Nephron progenitor cell (in vitro differentiated cells): Measurements from ENCODE around the gene PACS1.

Experiments used
- DNase-seq: peaks from one replicate; pipeline ENCODE4 v3.0.0; 2021
- H3K27ac Mint-ChIP-seq: 2 replicates; pipeline ENCODE4 v1.8.0; 2021; ENCODE audit warnings: mild to moderate bottlenecking, moderate library complexity, mixed read lengths
- H3K27me3 Mint-ChIP-seq: 2 replicates; pipeline ENCODE4 v1.8.0; 2021; ENCODE audit warnings: mild to moderate bottlenecking, low read depth, mixed read lengths; ENCODE audit not compliant: poor library complexity
- H3K36me3 Mint-ChIP-seq: 2 replicates; pipeline ENCODE4 v1.8.0; 2021; ENCODE audit warnings: low read depth, mixed read lengths
- H3K4me1 Mint-ChIP-seq: 2 replicates; pipeline ENCODE4 v1.8.0; 2021; ENCODE audit warnings: mixed read lengths
- H3K4me3 Mint-ChIP-seq: 2 replicates; pipeline ENCODE4 v1.8.0; 2021; ENCODE audit warnings: mild to moderate bottlenecking, moderate library complexity, mixed read lengths
- H3K9me3 Mint-ChIP-seq: 2 replicates; pipeline ENCODE4 v1.8.0; 2021; ENCODE audit warnings: mild to moderate bottlenecking, moderate library complexity, mixed read lengths
- TF ChIP-seq, protein P1 (sequence below): fragments of 200-600 bp; sonication (generic); IDR thresholded peaks from 2 replicates; pipeline ENCODE4 v1.5.0; 2021; ENCODE audit warnings: antibody characterized with exemption

The PACS1 gene

DNA sequence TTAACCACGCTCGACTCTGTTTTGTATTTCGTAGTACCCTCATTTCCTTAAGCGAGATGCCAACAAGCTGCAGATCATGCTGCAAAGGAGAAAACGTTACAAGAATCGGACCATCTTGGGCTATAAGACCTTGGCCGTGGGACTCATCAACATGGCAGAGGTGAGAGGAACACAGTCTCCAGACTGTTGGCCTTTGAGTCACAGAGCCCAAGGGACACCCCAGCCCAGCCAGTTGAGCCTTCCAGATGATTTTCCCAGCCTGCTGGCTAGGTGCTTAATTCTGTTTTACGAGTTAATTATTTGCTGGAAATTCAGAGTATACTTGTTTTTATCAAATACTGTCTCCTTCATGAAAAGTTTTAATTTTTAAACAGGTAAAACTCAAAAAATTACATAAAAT is 141.0 kb downstream of the PACS1 start:
- H3K36me3 Mint-ChIP-seq = peaks cover 30% of the 10 kb centered on the region
- H3K4me1 Mint-ChIP-seq = peaks cover 5% of the 10 kb centered on the region
- no peak overlapping the region for H3K4me3 Mint-ChIP-seq
- H3K27ac Mint-ChIP-seq = no peak overlapping the region
- no peaks in the 10 kb centered on the region for H3K9me3 Mint-ChIP-seq
- H3K27me3 Mint-ChIP-seq = peaks cover 10% of the 10 kb centered on the region
- DNase-seq = no peak
- TF ChIP-seq, protein P1, sequence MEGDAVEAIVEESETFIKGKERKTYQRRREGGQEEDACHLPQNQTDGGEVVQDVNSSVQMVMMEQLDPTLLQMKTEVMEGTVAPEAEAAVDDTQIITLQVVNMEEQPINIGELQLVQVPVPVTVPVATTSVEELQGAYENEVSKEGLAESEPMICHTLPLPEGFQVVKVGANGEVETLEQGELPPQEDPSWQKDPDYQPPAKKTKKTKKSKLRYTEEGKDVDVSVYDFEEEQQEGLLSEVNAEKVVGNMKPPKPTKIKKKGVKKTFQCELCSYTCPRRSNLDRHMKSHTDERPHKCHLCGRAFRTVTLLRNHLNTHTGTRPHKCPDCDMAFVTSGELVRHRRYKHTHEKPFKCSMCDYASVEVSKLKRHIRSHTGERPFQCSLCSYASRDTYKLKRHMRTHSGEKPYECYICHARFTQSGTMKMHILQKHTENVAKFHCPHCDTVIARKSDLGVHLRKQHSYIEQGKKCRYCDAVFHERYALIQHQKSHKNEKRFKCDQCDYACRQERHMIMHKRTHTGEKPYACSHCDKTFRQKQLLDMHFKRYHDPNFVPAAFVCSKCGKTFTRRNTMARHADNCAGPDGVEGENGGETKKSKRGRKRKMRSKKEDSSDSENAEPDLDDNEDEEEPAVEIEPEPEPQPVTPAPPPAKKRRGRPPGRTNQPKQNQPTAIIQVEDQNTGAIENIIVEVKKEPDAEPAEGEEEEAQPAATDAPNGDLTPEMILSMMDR = no peak

DNA sequence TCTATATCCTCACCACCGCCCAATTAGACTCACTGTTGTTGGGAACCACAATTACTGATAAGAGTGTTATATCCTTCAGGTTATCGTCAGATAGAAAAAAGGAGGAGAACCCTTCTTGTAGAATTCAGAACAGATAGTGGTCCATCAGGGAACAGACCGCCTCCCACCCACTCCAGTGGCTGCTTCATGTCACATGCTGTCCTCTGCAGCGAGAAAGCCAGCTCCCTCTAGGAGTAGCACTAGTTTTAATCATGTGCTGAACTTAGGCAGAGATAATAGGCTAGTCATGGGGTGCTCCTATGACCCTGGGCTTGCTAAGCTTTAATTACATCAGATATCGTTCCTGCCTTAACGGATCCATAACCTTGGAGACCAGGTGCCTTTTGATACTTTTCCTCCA is 146.8 kb downstream of the PACS1 start:
- peaks cover 10% of the 10 kb centered on the region for H3K4me1 Mint-ChIP-seq
- no peak overlapping the region for H3K4me3 Mint-ChIP-seq
- H3K27me3 Mint-ChIP-seq = no peaks in the 10 kb centered on the region
- no peak overlapping the region for H3K27ac Mint-ChIP-seq
- H3K9me3 Mint-ChIP-seq = no peaks in the 10 kb centered on the region
- H3K36me3 Mint-ChIP-seq = peaks cover 35% of the 10 kb centered on the region
- TF ChIP-seq, protein P1 = no peak
- DNase-seq = no peak

DNA sequence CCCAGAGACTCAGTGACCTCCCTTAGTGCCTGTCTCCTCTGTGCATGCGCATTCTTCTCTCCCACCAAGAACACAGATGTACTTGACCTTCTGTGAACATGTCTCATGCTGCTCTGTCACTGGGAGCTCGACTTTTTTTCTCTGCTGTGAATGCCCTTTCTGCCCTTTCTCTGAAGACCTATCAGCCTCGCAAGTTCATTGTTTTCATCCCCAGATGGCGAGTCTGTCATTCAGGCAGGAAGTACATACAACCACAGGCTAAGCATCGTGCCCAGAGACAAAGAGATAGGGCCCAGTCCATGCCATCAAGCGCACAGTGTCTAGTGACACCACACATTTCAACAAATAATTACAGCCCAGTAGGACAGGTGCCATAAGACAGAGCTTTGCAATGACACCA is 148.0 kb downstream of the PACS1 start:
- DNase-seq = no peak
- Mint-ChIP-seq H3K4me3 (no peak overlapping the region), H3K27ac (no peak overlapping the region), H3K9me3 (no peaks in the 10 kb centered on the region), H3K36me3 (peaks cover 34% of the 10 kb centered on the region), H3K27me3 (no peaks in the 10 kb centered on the region), H3K4me1 (peaks cover 18% of the 10 kb centered on the region)
- TF ChIP-seq, protein P1 = no peak

DNA sequence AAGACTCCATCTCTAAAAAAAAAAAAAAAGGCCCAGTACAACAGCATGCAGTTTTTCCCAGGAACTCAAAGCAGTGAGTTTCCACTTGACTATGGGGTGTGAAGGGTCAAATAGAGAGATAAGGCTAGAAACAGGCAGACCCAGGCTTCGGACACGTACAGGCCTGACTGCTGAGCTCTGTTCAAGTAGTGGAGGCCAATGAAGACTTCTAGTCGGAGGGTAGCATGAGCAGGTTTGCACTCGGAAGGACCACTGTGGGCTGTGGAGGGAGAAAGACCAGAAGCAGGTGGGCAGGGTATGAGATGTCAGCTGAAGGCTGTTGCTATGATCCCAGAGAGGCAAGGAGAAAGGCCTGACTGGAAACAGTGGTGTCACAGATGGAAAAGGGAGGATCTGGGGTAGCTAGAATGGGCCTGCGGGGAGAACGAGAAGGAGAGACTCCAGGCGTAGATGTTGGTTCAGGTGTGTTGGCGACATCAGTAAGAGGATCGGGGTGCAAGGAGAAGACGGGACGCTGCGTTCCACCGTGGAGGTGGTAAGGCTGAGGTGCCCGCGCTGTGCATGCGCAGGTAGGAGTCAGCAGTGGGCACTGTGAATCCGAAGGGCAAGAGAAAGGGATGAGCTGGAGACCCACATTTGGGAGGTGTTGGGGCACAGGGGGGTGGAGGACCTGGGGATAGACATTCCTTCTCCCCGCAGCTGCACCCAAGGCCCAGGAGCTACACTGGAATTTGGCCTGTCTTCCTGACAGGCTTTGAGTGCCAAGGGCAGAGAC is 149.0 kb downstream of the PACS1 start:
- Mint-ChIP-seq H3K27me3 (no peaks in the 10 kb centered on the region), H3K27ac (peak overlapping the region; percentile 5), H3K36me3 (peaks cover 29% of the 10 kb centered on the region), H3K4me3 (no peak overlapping the region), H3K4me1 (peaks cover 18% of the 10 kb centered on the region), H3K9me3 (no peaks in the 10 kb centered on the region)
- no peak for DNase-seq
- TF ChIP-seq, protein P1 = no peak

DNA sequence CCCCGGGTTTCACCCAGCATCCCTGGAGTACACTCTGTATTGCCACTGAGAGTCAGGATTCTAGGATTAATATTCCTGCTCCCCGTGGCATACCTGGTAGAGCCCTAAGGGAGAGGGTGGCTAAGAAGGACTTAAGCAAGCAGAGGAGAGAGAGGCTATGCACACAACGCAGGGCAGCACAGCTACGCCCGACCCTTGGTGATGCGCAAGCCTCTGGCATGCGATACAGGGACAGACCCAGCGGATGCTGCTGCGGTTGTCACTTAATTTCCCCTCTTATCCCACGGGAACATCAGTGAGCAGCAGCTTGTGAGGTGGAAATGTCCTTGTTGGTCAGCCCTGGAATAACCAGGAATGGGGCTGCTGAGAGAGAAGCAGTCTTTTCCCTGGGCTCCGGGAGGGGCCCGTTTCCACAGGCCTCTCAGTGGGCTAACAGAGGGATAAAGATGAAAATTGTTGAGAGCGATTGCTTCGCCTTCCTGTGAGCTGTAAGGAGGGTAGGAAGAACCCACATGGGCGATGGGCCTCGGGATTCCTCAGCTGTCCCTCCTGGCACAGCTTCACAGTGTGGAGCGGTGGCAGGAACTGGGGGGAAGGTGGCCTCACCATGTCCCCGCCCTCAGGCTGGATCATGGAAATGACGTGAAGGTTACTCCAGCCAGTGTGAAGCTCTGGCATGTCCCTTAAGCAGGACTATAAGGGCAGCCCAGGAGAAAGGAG is 149.9 kb downstream of the PACS1 start:
- no peak for DNase-seq
- Mint-ChIP-seq H3K4me1 (peaks cover 18% of the 10 kb centered on the region), H3K36me3 (peaks cover 24% of the 10 kb centered on the region), H3K27me3 (no peaks in the 10 kb centered on the region), H3K27ac (peak overlapping the region; percentile 61), H3K9me3 (no peaks in the 10 kb centered on the region), H3K4me3 (no peak overlapping the region)
- TF ChIP-seq, protein P1 = no peak
